ENCODE results near the gene OASL.

The OASL gene

DNA sequence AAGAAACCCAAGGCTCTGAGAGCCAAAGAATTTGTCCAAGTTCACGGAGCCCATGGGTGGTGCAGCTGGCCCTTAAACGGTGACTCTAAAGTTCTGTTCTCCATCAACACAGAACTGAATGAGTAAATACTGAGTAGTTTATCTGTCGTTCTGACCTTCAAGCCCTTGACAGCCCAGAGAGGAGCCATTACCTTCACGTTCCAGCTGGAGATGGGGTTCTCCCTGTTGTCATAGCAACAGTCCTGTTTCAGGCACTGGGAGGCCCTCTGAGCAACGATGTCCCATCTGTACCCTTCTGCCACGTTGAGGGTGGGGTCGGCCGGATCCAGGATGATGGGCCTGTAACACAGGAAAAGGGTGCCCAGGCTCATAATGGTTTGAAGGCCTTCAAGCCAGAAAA is 15.2 kb downstream of the OASL start:
- Histone ChIP-seq H3K4me1 (ENCODE audit: control insufficient read depth, insufficient read depth, low read length) (no peaks in the 10 kb centered on the region), H3K27ac (ENCODE audit: extremely low read depth, low read depth, low read length) (no peak overlapping the region), H3K9me3 (ENCODE audit: control insufficient read depth, insufficient read depth, low read depth, low read length) (no peaks in the 10 kb centered on the region), H3K36me3 (ENCODE audit: control insufficient read depth in 2 of 2, insufficient read depth in 1 of 2, low read length in 2 of 2) (no peaks in the 10 kb centered on the region), H3K4me3 (ENCODE audit: low read depth, low read length) (no peak overlapping the region)
- CTCF ChIA-PET = no interaction called here
- POLR2A ChIA-PET = no interaction called here
- TF ChIP-seq ZNF214 (tag by site-specific recombination; IDR thresholded peaks at IDR 0.05; ENCODE audit: borderline replicate concordance) (no peak), ZNF274 (IDR thresholded peaks at IDR 0.05; ENCODE audit: low read length) (no peak), ZNF274 (tag by site-specific recombination; IDR thresholded peaks at IDR 0.05; ENCODE audit: borderline replicate concordance) (no peak), IKZF3 (tag by site-specific recombination; IDR thresholded peaks at IDR 0.05) (no peak), ZNF266 (tag by site-specific recombination; IDR thresholded peaks at IDR 0.05; ENCODE audit: low read depth) (no peak), ATF2 (tag by site-specific recombination; IDR thresholded peaks at IDR 0.05; ENCODE audit: low read depth) (no peak), ZNF677 (tag by site-specific recombination; IDR thresholded peaks at IDR 0.05) (no peak), ZNF423 (tag by site-specific recombination; IDR thresholded peaks at IDR 0.05) (no peak), ZNF138 (tag by site-specific recombination; IDR thresholded peaks at IDR 0.05; ENCODE audit: borderline replicate concordance) (no peak), ZNF354C (tag by site-specific recombination; IDR thresholded peaks at IDR 0.05; ENCODE audit: borderline replicate concordance, low read depth) (no peak), ZBTB8A (tag by site-specific recombination; IDR thresholded peaks at IDR 0.05) (no peak), HIC1 (tag by site-specific recombination; IDR thresholded peaks at IDR 0.05) (no peak), MZF1 (tag by site-specific recombination; IDR thresholded peaks at IDR 0.05; ENCODE audit: borderline replicate concordance) (no peak), ZNF366 (tag by site-specific recombination; conservative IDR thresholded peaks at IDR 0.05) (no peak), ZNF341 (tag by site-specific recombination; IDR thresholded peaks at IDR 0.05; ENCODE audit: low read depth) (no peak), SALL2 (tag by site-specific recombination; IDR thresholded peaks at IDR 0.05; ENCODE audit: borderline replicate concordance) (no peak), PRDM1 (tag by site-specific recombination; IDR thresholded peaks at IDR 0.05) (no peak), ZNF660 (tag by site-specific recombination; IDR thresholded peaks at IDR 0.05) (no peak)

DNA sequence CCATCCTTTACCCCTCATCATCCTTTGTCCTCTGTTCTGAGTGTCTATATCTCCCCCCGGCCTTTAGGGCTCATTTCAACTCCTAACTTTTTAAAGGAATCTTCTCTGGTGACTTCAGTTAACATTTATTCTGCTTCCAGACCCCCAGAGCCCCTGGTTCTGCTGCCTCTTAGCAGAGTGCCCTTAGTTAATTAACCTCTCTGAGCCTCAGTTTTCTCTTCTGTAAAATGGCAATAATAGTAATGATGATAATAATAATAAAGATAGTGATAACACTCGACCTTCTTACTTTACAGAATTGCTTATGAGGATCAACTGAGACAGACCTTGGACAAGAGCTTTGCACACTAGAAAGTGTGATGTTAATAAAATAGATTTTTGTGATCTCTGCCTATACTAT is 16.3 kb downstream of the OASL start:
- Histone ChIP-seq H3K4me1 (ENCODE audit: control insufficient read depth, insufficient read depth, low read length) (no peaks in the 10 kb centered on the region), H3K4me3 (ENCODE audit: low read depth, low read length) (no peak overlapping the region), H3K36me3 (ENCODE audit: control insufficient read depth in 2 of 2, insufficient read depth in 1 of 2, low read length in 2 of 2) (no peaks in the 10 kb centered on the region), H3K9me3 (ENCODE audit: control insufficient read depth, insufficient read depth, low read depth, low read length) (no peaks in the 10 kb centered on the region), H3K27ac (ENCODE audit: extremely low read depth, low read depth, low read length) (no peak overlapping the region)
- CTCF ChIA-PET = interaction anchor here (0.6 to 0.7 kb wide), 3 partner anchors 38 to 207 kb away, joined by 3 to 4 read pairs (median 3); no protein-coding TSS in a partner anchor
- POLR2A ChIA-PET = no interaction called here
- TF ChIP-seq ZNF558 (tag by site-specific recombination; IDR thresholded peaks at IDR 0.05) (no peak), ZNF513 (tag by site-specific recombination; IDR thresholded peaks at IDR 0.05) (no peak), ZNF707 (tag by site-specific recombination; IDR thresholded peaks at IDR 0.05) (no peak), TCF7L2 (IDR thresholded peaks at IDR 0.05; ENCODE audit: borderline replicate concordance, low read depth, low read length) (no peak), ZFP3 (tag by site-specific recombination; IDR thresholded peaks at IDR 0.05; ENCODE audit: low read depth) (no peak), OVOL3 (tag by site-specific recombination; IDR thresholded peaks at IDR 0.05) (no peak), SP2 (tag by site-specific recombination; IDR thresholded peaks at IDR 0.05) (no peak)
- TF ChIP-seq, protein P1, sequence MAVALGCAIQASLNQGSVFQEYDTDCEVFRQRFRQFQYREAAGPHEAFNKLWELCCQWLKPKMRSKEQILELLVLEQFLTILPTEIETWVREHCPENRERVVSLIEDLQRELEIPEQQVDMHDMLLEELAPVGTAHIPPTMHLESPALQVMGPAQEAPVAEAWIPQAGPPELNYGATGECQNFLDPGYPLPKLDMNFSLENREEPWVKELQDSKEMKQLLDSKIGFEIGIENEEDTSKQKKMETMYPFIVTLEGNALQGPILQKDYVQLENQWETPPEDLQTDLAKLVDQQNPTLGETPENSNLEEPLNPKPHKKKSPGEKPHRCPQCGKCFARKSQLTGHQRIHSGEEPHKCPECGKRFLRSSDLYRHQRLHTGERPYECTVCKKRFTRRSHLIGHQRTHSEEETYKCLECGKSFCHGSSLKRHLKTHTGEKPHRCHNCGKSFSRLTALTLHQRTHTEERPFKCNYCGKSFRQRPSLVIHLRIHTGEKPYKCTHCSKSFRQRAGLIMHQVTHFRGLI (tag by site-specific recombination; IDR thresholded peaks at IDR 0.05) = no peak
- TF ChIP-seq, protein P2, sequence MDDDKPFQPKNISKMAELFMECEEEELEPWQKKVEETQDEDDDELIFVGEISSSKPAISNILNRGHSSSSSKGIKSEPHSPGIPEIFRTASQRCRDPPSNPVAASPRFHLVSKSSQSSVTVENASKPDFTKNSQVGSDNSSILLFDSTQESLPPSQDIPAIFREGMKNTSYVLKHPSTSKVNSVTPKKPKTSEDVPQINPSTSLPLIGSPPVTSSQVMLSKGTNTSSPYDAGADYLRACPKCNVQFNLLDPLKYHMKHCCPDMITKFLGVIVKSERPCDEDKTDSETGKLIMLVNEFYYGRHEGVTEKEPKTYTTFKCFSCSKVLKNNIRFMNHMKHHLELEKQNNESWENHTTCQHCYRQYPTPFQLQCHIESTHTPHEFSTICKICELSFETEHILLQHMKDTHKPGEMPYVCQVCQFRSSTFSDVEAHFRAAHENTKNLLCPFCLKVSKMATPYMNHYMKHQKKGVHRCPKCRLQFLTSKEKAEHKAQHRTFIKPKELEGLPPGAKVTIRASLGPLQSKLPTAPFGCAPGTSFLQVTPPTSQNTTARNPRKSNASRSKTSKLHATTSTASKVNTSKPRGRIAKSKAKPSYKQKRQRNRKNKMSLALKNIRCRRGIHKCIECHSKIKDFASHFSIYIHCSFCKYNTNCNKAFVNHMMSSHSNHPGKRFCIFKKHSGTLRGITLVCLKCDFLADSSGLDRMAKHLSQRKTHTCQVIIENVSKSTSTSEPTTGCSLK (tag by site-specific recombination; IDR thresholded peaks at IDR 0.05) = no peak

All from HEK293 (cell line).